HepG2 (cell line): ENCODE data around the gene PLET1. TPM values are rescaled to one million over a fixed set of nuclear protein-coding genes. Genes with fewer than 3 reads are reported as not detected.

ENCODE experiments used
- ASH2L ChIP-seq: fragments of 300-600, 200-600 bp; sonication (generic); IDR thresholded peaks from 2 replicates; pipeline ENCODE4 v1.7.0; 2017; ENCODE audit warnings: low read depth, mild to moderate bottlenecking, moderate library complexity, mixed read lengths, low read length; ENCODE audit not compliant: insufficient read length
- ELF4 ChIP-seq: sonication (generic); formaldehyde crosslinking; IDR thresholded peaks from 2 replicates; pipeline ENCODE4 v1.5.0; 2020; ENCODE audit warnings: missing genetic modification reagents, mild to moderate bottlenecking, moderate library complexity, borderline replicate concordance
- ETS1 ChIP-seq: sonication (generic); formaldehyde crosslinking; IDR thresholded peaks from 2 replicates; pipeline ENCODE4 v1.4.0; 2020; ENCODE audit warnings: missing genetic modification reagents
- GABPA ChIP-seq, 2 experiments: IDR thresholded peaks; 2 replicates each; pipeline ENCODE4 v1.6.1; 2011 to 2016; ENCODE audit warnings: low read depth in 2 of 2, low read length in 1 of 2, missing biosample characterization in 1 of 2, missing genetic modification characterization in 1 of 2
- GATA4 ChIP-seq: sonication (generic); IDR thresholded peaks from 2 replicates; pipeline ENCODE4 v1.6.1; 2016; ENCODE audit warnings: antibody characterized with exemption, low read depth, borderline replicate concordance
- IKZF4 ChIP-seq: sonication (generic); formaldehyde crosslinking; IDR thresholded peaks from 2 replicates; pipeline ENCODE4 v1.5.1; 2020; ENCODE audit warnings: borderline replicate concordance, mild to moderate bottlenecking, low read depth, missing genetic modification reagents; ENCODE audit errors: not compliant biosample characterization
- IKZF5 ChIP-seq: IDR thresholded peaks from 2 replicates; pipeline ENCODE4 v1.6.1; 2018; ENCODE audit warnings: missing genetic modification reagents, mild to moderate bottlenecking, missing compliant biosample characterization
- KDM5A ChIP-seq: fragments of 200-600 bp; sonication (generic); IDR thresholded peaks from 2 replicates; pipeline ENCODE4 v1.7.0; 2018; ENCODE audit warnings: antibody characterized with exemption, mild to moderate bottlenecking, low read length, borderline replicate concordance
- LBX2 ChIP-seq: sonication (generic); formaldehyde crosslinking; IDR thresholded peaks from 2 replicates; pipeline ENCODE4 v1.5.0; 2020; ENCODE audit warnings: missing genetic modification reagents, mild to moderate bottlenecking, borderline replicate concordance
- NFIB ChIP-seq: sonication (generic); formaldehyde crosslinking; IDR thresholded peaks from 2 replicates; pipeline ENCODE4 v1.9.0; 2021; ENCODE audit warnings: missing genetic modification reagents, mild to moderate bottlenecking, borderline replicate concordance
- REL ChIP-seq: sonication (generic); formaldehyde crosslinking; conservative IDR thresholded peaks from 2 replicates; pipeline ENCODE4 v1.8.0; 2022; ENCODE audit warnings: mild to moderate bottlenecking, missing genetic modification reagents, moderate library complexity
- SATB2 ChIP-seq: sonication (generic); formaldehyde crosslinking; IDR thresholded peaks from 2 replicates; pipeline ENCODE4 v1.5.0; 2020; ENCODE audit warnings: missing genetic modification reagents
- SNAI1 ChIP-seq: sonication (generic); formaldehyde crosslinking; IDR thresholded peaks from 2 replicates; pipeline ENCODE4 v1.5.0; 2020; ENCODE audit warnings: mild to moderate bottlenecking, missing genetic modification reagents, borderline replicate concordance
- TMF1 ChIP-seq: sonication (generic); formaldehyde crosslinking; IDR thresholded peaks from 2 replicates; pipeline ENCODE4 v1.8.1; 2022; ENCODE audit warnings: low read depth, missing genetic modification reagents
- U2AF1 ChIP-seq: fragments of 200-400 bp; formaldehyde crosslinking; optimal IDR thresholded peaks from 2 replicates; pipeline ENCODE3; 2017; ENCODE audit warnings: mild to moderate bottlenecking, low read depth, low read length
- ZNF451 ChIP-seq: sonication (generic); formaldehyde crosslinking; IDR thresholded peaks from 2 replicates; pipeline ENCODE4 v1.5.0; 2020; ENCODE audit warnings: mild to moderate bottlenecking, missing genetic modification reagents
- ZNF781 ChIP-seq: sonication (generic); formaldehyde crosslinking; IDR thresholded peaks from 2 replicates; pipeline ENCODE4 v1.5.1; 2020; ENCODE audit warnings: borderline replicate concordance, mild to moderate bottlenecking, missing genetic modification reagents; ENCODE audit errors: not compliant biosample characterization
- polyA plus RNA-seq, 8 experiments: library from polyadenylated mRNA; depleted of rRNA in 3 of 8; stranded (reverse) in 7 of 8; unstranded in 1 of 8; fragments of >200 nt; fragmentation: Illumina TruSeq in 4 of 8; extraction: Trizol in 4 of 8; gene quantifications; 2 replicates each; pipeline versions ENCODE4 v1.2.1 to v1.2.3, GENCODE V29; 2011 to 2016; ENCODE audit warnings: low read depth in 4 of 8, missing spikeins in 1 of 8, mixed read lengths in 1 of 8; ENCODE audit not compliant: insufficient read depth in 1 of 8
- total RNA-seq, 5 experiments: library from RNA; depleted of rRNA; stranded (reverse); fragments of >200 nt; fragmentation: Illumina TruSeq; extraction: Trizol; gene quantifications; 2 replicates each; pipeline ENCODE4 v1.2.3, GENCODE V29; 2016; ENCODE audit warnings: low read depth in 1 of 5
- TF ChIP-seq, protein P1 (sequence below): sonication (generic); formaldehyde crosslinking; IDR thresholded peaks from 2 replicates; pipeline ENCODE4 v1.4.0; 2020; ENCODE audit warnings: missing genetic modification reagents
- TF ChIP-seq, protein P2 (sequence below): sonication (generic); formaldehyde crosslinking; conservative IDR thresholded peaks from 2 replicates; pipeline ENCODE4 v1.4.0; 2020; ENCODE audit warnings: mild to moderate bottlenecking, missing genetic modification reagents, moderate library complexity
- TF ChIP-seq, protein P3 (sequence below): sonication (generic); formaldehyde crosslinking; IDR thresholded peaks from 2 replicates; pipeline ENCODE4 v1.5.0; 2020; ENCODE audit warnings: missing genetic modification reagents

The PLET1 gene
- total and polyA plus RNA-seq, 2 of the 13 experiments (the other 11 are each of a cell fraction or from before 2014, with no cell fraction given), result not detected

- TF ChIP-seq NFIB (CRISPR knock-in tag) (no peak), ZNF451 (CRISPR knock-in tag) (no peak), GABPA (IDR thresholded peaks at IDR 0.05; ENCODE audit: low read depth, low read length) (no peak), GABPA (CRISPR knock-in tag; IDR thresholded peaks at IDR 0.05; ENCODE audit: low read depth) (no peak), SATB2 (CRISPR knock-in tag) (no peak), IKZF4 (CRISPR knock-in tag) (peak; percentile 13), ELF4 (CRISPR knock-in tag) (no peak), LBX2 (no peak), ZNF781 (CRISPR knock-in tag) (no peak), REL (CRISPR knock-in tag) (no peak), IKZF5 (CRISPR knock-in tag) (no peak), GATA4 (no peak), KDM5A (peak; percentile 64; the same call in 1 of the 2 replicates), ETS1 (CRISPR knock-in tag) (no peak), U2AF1 (no peak), SNAI1 (CRISPR knock-in tag) (no peak), ASH2L (peak; percentile 4), TMF1 (no peak)
- TF ChIP-seq, protein P1, sequence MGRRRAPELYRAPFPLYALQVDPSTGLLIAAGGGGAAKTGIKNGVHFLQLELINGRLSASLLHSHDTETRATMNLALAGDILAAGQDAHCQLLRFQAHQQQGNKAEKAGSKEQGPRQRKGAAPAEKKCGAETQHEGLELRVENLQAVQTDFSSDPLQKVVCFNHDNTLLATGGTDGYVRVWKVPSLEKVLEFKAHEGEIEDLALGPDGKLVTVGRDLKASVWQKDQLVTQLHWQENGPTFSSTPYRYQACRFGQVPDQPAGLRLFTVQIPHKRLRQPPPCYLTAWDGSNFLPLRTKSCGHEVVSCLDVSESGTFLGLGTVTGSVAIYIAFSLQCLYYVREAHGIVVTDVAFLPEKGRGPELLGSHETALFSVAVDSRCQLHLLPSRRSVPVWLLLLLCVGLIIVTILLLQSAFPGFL (CRISPR knock-in tag), result no peak
- TF ChIP-seq, protein P2, sequence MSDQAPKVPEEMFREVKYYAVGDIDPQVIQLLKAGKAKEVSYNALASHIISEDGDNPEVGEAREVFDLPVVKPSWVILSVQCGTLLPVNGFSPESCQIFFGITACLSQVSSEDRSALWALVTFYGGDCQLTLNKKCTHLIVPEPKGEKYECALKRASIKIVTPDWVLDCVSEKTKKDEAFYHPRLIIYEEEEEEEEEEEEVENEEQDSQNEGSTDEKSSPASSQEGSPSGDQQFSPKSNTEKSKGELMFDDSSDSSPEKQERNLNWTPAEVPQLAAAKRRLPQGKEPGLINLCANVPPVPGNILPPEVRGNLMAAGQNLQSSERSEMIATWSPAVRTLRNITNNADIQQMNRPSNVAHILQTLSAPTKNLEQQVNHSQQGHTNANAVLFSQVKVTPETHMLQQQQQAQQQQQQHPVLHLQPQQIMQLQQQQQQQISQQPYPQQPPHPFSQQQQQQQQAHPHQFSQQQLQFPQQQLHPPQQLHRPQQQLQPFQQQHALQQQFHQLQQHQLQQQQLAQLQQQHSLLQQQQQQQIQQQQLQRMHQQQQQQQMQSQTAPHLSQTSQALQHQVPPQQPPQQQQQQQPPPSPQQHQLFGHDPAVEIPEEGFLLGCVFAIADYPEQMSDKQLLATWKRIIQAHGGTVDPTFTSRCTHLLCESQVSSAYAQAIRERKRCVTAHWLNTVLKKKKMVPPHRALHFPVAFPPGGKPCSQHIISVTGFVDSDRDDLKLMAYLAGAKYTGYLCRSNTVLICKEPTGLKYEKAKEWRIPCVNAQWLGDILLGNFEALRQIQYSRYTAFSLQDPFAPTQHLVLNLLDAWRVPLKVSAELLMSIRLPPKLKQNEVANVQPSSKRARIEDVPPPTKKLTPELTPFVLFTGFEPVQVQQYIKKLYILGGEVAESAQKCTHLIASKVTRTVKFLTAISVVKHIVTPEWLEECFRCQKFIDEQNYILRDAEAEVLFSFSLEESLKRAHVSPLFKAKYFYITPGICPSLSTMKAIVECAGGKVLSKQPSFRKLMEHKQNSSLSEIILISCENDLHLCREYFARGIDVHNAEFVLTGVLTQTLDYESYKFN (CRISPR knock-in tag), result no peak
- TF ChIP-seq, protein P3, sequence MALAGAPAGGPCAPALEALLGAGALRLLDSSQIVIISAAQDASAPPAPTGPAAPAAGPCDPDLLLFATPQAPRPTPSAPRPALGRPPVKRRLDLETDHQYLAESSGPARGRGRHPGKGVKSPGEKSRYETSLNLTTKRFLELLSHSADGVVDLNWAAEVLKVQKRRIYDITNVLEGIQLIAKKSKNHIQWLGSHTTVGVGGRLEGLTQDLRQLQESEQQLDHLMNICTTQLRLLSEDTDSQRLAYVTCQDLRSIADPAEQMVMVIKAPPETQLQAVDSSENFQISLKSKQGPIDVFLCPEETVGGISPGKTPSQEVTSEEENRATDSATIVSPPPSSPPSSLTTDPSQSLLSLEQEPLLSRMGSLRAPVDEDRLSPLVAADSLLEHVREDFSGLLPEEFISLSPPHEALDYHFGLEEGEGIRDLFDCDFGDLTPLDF (CRISPR knock-in tag), result no peak
Measured at GRCh38 chr11:112226831-112227401, 33.7 kb downstream of the PLET1 start (continued).
